ENCODE measurements around the gene PRKN. TPM values are rescaled to one million over a fixed set of nuclear protein-coding genes. Genes with fewer than 3 reads are reported as not detected.

The PRKN gene
- total and polyA plus RNA-seq, 2 donors (not counting 3 experiments of a cell fraction or from before 2014, with no cell fraction given) = 0.06 TPM; not detected in 1

DNA sequence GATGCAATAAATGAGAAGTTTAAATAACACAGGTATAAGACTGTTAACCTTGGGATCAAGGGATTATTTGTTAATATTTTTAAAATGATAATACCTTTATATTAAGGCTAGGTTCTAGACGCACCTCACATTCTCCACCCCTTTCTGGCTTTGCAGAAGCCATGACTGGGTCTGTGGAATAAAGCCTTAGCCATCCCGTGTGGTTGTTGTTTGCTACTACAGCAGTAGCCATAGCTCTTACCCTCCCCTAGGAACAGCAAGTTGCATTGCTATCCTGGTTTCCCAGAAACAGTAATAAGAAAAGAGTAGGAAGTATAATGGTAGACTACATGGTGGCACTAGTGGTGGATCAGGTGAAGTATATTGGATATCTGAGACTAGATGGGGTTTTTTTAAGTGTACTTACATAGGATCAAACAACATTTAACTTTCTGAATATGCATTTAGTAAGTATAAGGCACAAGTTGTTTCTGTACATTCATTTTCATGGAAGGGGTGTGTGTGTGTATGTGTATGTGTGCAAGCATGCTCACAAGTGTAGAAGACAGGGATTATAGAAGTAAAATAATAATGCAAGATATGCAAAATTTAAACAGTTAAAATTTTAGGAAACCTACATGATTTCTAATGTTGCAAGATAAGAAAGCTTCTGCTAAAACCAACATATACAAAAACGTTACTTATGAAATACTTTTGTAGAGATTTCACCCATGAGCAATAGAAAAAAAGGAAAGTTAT, 384.2 kb downstream of the PRKN start:
- no peaks in the 10 kb centered on the region for H4K20me1 ChIP-seq (replicated peaks; ENCODE audit: control insufficient read depth, extremely low read depth, insufficient read depth, low read length)
- TF ChIP-seq EZH2 (IDR thresholded peaks at IDR 0.05; ENCODE audit: borderline replicate concordance, low read depth, low read length, severe bottlenecking) = no peak
- no peak for TF ChIP-seq MYC (IDR thresholded peaks at IDR 0.05; ENCODE audit: low read depth, low read length)
- TF ChIP-seq GATA2 (IDR thresholded peaks at IDR 0.05; ENCODE audit: insufficient read depth, insufficient read length, low read depth, low read length) = no peak
- dilution Hi-C loops (cut with MboI; ENCODE audit: extremely low pct_ligation_motif_present, low sequenced_read_pairs) = no loop called here
- H2AFZ ChIP-seq (ENCODE audit: low read depth, low read length) = no peak overlapping the region
- no peak overlapping the region for H3K4me2 ChIP-seq (ENCODE audit: insufficient read depth, low read length)
- no peaks in the 10 kb centered on the region for H3K27me3 ChIP-seq (ENCODE audit: control insufficient read depth in 2 of 2, insufficient read depth in 2 of 2, low read length in 2 of 2)
- CTCF ChIA-PET = interaction anchor here (0.6 kb wide), 1 partner anchor 1239 kb away, joined by 3 read pairs; no protein-coding TSS in a partner anchor
- no peaks in the 10 kb centered on the region for H3K9me1 ChIP-seq (replicated peaks; ENCODE audit: control insufficient read depth, extremely low read depth, insufficient read depth, low read length)
- no peak overlapping the region for H3K9ac ChIP-seq (replicated peaks; ENCODE audit: extremely low read depth, insufficient read depth, low read length)
- no peaks in the 10 kb centered on the region for H3K36me3 ChIP-seq (ENCODE audit: control insufficient read depth in 2 of 2, extremely low read depth in 1 of 2, insufficient read depth in 2 of 2, low read length in 2 of 2)
- no peaks in the 10 kb centered on the region for H3K79me2 ChIP-seq (ENCODE audit: control insufficient read depth, insufficient read depth, low read length)
- POLR2A ChIA-PET = no interaction called here
- FAIRE-seq = no peak
- no TSS peak for BruUV-seq (replicated peaks)
- intact Hi-C loops (cut with micrococcal nuclease) = no loop called here
- no peak overlapping the region for H3K4me3 ChIP-seq (replicated peaks in 1 of 3; ENCODE audit: insufficient read depth in 1 of 3, low read depth in 1 of 3, low read length in 3 of 3)
- no peak for DNase-seq (ENCODE audit: low read depth, low spot score)
- no peak overlapping the region for H3K27ac ChIP-seq (ENCODE audit: insufficient read depth, low read depth, low read length)
- no peaks in the 10 kb centered on the region for H3K4me1 ChIP-seq (ENCODE audit: control insufficient read depth, extremely low read depth, insufficient read depth, low read length)
- no peaks in the 10 kb centered on the region for H3K9me3 ChIP-seq (replicated peaks; ENCODE audit: control insufficient read depth, insufficient read depth, low read length)

DNA sequence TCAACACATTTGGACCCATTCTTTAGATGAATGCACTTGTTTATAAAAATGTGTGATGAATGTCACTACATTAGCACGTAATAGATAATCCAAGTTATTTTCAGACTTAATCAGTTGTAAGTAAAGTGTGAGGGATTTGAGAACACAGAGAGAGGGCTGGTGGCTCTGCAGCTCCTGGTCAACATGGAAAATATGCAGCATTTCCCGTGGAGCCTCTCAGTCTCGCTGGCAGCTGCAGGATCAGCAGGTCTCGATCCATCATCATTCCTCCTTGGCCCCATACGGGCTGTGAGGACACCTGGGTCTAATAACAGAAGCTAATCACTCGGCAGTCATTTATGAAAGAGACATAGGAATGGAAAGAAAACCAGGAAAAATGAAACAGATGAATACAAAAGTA, 390.2 kb downstream of the PRKN start:
- Histone ChIP-seq H3K4me3 (replicated peaks in 1 of 3; ENCODE audit: insufficient read depth in 1 of 3, low read depth in 1 of 3, low read length in 3 of 3) (no peak overlapping the region), H3K36me3 (ENCODE audit: control insufficient read depth in 2 of 2, extremely low read depth in 1 of 2, insufficient read depth in 2 of 2, low read length in 2 of 2) (no peaks in the 10 kb centered on the region), H3K79me2 (ENCODE audit: control insufficient read depth, insufficient read depth, low read length) (no peaks in the 10 kb centered on the region), H3K9me3 (replicated peaks; ENCODE audit: control insufficient read depth, insufficient read depth, low read length) (no peaks in the 10 kb centered on the region), H3K9ac (replicated peaks; ENCODE audit: extremely low read depth, insufficient read depth, low read length) (no peak overlapping the region), H3K27ac (ENCODE audit: insufficient read depth, low read depth, low read length) (no peak overlapping the region), H3K9me1 (replicated peaks; ENCODE audit: control insufficient read depth, extremely low read depth, insufficient read depth, low read length) (no peaks in the 10 kb centered on the region), H3K4me1 (ENCODE audit: control insufficient read depth, extremely low read depth, insufficient read depth, low read length) (no peaks in the 10 kb centered on the region), H3K4me2 (ENCODE audit: insufficient read depth, low read length) (no peak overlapping the region), H2AFZ (ENCODE audit: low read depth, low read length) (no peak overlapping the region), H4K20me1 (replicated peaks; ENCODE audit: control insufficient read depth, extremely low read depth, insufficient read depth, low read length) (no peaks in the 10 kb centered on the region), H3K27me3 (ENCODE audit: control insufficient read depth in 2 of 2, insufficient read depth in 2 of 2, low read length in 2 of 2) (no peaks in the 10 kb centered on the region)
- DNase-seq (ENCODE audit: low read depth, low spot score) = no peak
- TF ChIP-seq MYC (IDR thresholded peaks at IDR 0.05; ENCODE audit: low read depth, low read length) (no peak), FOS (IDR thresholded peaks at IDR 0.05; ENCODE audit: borderline replicate concordance, insufficient read depth, low read length) (no peak), POLR2A (IDR thresholded peaks at IDR 0.05; ENCODE audit: low read depth, low read length) (no peak), POLR2AphosphoS5 (IDR thresholded peaks at IDR 0.05; ENCODE audit: insufficient read depth, low read depth, low read length) (no peak), EZH2 (IDR thresholded peaks at IDR 0.05; ENCODE audit: borderline replicate concordance, low read depth, low read length, severe bottlenecking) (no peak)
- TF ChIP-seq, protein P1, sequence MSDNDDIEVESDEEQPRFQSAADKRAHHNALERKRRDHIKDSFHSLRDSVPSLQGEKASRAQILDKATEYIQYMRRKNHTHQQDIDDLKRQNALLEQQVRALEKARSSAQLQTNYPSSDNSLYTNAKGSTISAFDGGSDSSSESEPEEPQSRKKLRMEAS (IDR thresholded peaks at IDR 0.05; ENCODE audit: insufficient read depth, insufficient read length) = no peak
- POLR2A ChIA-PET = no interaction called here
- dilution Hi-C loops (cut with MboI; ENCODE audit: extremely low pct_ligation_motif_present, low sequenced_read_pairs) = no loop called here
- intact Hi-C loops (cut with micrococcal nuclease) = no loop called here
- no peak for FAIRE-seq
- no TSS peak for BruUV-seq (replicated peaks)
- CTCF ChIA-PET = no interaction called here

Data from endothelial cell of umbilical vein (primary cell).